GM19372 (cell line): Measurements from ENCODE around the gene MLST8.
"Not testable (repeated sequence)": the region's sequence is repeated elsewhere in the genome, so short reads cannot be mapped to it uniquely, and the experiment has no call there.

ENCODE experiments used
- ATAC-seq: cut with Tn5 transposase; IDR thresholded peaks from one replicate; pipeline ENCODE4 v1.9.1; 2021; ENCODE audit warnings: mild to moderate bottlenecking, low read depth, moderate library complexity; ENCODE audit not compliant: unreplicated experiment

The MLST8 gene

DNA sequence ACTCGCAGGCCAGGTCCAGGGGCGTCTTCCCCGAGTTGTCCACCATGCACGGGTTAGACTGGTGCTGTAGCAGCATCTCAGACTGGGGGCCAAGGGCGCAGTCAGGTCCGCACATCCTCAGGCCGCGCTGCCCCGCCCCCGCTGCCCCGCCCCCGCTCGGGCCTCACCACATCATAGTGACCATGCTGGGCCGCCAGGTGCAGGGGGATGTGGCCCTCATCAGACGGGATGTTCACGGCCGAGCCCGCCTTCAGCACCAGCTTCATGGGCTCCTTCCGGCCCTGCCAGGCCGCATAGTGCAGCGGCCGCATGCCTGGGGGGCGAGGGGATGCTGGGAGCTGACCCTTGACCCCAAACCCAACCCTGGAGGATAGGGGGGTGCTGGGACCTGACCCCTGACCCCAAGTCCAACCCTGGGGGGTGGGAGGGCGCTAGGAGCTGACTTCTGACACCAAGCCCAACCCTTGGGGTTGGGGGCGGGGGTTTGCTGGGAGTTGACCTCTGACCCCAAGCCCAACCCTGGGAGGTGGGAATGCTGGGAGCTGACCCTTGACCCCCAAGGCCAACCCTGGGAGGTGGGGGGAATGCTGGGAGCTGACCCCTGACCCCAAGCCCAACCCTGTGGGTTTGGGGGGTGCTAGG lies 15.9 kb upstream of the MLST8 start:
- no peak for ATAC-seq

- no peak for ATAC-seq
These were observed 15.1 kb upstream of the MLST8 start for GRCh38 chr16:2190002-2190658.

DNA sequence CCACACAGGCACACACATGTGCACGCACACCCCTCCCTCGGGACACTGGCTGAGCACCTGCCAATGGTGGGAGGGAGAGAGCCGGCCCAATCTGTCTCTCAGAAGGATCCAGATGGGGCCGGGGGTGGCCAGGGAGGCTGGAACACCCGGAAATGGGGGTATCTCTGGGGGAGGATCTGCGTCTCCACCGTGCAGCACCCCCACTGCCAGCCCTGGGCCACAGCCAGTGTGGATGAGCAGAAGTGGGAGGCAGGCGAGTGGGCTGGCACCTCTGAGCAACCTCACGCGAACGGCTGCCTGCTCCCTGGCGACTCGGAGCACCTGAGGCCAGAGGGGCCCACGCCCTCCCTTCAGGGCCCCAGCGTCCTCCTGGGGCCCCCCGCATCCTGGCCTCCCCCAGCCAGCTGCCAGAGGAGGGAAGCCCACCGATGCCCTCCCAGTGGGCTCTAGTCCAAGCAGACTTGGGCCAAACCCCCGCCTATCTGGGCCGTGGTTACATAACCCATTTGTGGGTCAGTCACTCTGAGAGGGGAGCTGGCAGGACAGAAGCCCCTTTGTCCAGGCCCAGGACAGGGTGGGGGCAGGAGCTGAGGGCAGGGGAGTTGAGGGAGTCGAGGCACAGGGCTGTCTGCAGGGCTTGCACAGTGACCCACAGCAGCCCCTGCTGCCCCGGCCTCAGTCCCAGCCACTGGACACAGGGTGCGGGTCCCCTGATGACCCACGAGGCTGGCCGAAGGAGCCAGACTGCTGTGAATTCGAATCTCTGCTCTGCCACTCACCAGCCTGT lies 14.4 kb upstream of the MLST8 start:
- ATAC-seq: no peak

DNA sequence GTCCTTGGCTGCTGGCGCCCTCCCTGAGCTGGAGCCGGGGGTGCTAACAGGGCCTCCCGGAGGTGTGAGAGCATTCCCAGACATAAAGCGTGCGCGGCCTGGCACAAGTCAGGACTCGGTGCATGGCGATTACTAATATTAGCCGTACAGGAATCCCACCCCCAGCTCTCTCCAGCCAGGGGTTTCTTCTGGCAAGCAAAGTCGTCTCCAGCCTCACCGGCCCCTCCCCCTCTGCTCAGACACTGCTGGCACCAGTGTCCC lies 13.9 kb upstream of the MLST8 start:
- no peak for ATAC-seq

DNA sequence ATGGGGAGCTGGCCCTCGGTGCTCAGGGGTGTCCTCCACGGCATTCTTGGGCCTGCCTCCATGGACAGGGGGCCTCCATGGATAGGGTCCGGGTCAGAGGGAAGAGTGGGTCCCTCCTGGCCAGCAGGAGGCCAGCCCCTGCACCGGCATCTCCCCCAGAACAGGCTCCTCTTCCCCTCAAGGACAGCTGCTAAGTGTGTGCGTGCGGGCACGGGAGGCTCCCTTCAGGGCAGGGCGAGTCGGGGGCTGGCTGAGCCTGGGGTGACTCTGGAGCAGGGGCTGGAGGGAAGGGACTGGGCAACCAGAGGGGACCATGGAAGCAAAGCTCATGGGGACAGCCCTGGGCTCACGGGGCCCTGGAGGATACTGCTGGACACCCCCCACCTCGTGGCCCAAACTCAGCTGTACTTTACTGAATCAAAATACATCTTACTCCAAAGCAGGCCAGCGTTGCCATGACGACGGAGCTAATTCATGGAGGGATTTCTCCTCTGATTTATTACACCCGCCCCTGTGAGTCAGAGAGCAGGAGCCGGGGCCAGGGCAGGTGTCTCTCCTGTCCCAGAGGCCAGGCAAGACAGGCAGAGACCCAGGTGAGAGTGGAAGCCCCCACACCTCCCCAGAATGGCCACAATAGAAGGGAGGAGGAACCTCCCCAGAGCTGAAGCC lies 11.0 kb upstream of the MLST8 start:
- no peak for ATAC-seq

GRCh38 chr16:2194852-2195321 lies 10.4 kb upstream of the MLST8 start:
- ATAC-seq: no peak

DNA sequence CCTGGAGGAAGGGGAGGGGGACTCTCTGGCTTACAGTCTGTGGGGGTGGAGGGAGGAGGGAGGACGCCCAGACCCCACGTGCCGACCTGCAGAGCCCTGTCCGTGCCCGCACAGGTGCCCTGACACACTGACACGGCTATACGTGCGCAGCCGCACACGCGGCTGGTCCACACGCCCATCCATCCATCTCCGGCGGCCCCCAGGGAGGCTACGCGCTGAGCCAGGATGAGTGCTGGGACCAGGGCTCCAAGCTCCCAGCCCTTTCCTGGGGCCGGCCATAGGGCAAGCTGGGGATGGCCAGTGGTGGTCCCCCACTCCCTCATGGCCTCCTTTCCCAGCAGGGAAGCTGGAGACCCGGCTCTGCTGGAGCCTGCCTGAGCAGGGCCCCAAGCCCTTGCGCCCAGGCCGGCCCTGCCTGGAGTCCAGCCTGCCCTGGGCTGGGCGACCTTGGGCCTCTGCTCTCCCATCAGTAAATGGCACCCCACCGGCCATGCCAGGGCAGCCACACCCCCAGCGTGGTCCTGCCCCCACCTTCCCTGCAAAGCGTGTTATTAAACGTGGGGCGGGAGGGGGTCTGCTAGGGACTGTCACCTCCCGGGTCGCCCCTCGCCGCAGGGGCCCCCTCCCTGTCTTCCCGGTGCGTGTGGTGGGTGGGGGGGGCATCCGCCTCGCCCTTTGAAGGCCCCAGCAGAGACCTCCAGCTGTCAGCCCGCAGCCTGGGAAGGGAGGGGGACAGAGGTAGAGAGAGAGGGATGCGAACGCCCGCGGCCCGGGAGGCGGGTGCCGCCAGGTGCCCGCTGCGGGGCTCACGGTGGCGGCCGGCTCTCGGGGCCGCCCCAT lies 9.7 kb upstream of the MLST8 start:
- ATAC-seq: no peak

DNA sequence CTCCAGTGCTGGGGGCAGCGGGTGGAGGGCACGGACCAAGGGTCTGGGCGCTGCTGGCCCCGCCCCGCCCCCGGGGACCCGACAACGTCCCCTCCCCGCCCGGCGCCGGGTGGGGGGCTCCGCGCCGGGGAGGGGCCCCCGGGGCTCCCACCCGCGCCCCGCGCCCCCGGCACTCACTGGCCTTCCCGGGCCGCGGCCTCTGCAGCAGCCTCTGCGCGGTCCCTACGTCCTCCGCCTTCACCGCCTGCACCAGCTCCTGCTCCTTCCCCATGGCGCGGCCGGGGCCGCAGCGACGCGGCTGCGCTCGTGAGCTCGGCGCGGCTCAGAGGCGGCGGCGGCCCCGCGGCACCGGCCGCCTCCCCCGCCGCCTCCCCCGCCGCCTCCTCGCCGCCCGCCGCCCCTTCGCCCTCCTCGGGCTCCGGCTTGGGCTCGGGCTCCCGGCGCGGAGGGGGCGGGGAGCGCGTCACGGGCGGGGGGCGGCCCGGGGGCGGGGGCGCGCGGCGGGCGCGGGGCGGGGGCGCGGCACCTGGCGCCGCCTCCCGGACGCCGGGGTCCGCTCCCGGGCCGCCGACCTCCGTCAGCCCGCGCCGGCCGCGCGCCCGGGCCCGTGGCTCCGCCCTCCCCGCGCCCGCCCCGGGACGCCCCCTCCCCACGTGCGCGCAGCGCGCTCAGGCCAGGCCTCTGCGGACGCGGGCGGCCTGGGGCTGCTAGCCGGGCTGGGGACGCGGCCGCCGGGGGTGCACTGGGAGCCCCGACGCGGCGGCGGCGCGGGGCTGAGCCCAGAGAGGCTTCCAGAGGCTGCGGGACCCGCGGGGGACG lies 8.9 kb upstream of the MLST8 start, which contains the start of gene CASKIN1:
Gene CASKIN1 (minus strand): TSS at position 444 of the 819 bp plus-strand sequence. CDS start 173 bp downstream, at position 271.
- ATAC-seq: no peak

DNA sequence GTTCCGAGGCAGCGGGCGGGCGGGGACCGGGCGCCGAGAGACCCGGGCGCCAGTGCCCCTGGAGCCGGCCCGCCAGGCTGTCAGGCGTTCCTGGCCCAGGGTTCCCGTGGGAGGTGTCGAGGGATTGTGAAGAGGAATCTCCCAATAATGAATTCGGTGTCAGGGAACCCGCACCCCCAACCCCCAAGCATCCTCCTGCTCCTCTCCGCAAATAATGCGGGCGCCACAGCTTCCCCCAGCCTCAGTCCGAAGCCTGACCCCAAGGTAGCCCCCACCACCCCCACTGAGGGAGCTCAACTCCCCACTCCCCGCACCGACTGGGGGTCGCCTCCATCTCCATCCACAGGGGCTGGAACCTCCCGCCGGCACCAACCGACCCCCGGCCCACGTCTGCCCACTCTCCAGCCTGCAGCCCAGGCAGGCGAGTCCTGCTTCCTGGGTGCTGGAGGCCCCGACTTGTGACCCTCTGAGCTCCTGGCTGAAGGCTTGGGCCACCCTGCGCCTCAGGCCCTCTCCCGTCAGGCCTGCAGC lies 8.2 kb upstream of the MLST8 start:
- no peak for ATAC-seq

DNA sequence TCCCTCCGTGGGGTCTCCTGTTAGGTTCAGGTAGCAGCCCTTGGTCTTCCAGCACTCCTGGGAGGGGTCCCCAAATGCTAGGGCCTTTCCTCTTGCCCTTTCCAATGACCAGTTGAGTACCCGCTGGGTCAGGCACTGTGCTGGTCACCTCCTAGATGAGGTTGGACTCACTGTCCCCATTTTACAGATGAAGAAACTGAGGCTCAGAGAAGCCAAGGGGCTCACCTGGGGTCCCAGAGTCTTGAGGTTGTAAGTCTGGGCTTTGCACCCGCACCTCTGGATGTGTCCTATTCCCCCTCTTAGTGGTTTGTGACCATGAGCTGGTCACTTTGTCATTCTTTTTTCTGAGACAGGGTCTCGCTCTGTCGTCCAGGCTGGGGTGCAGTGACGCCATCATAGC lies 7.5 kb upstream of the MLST8 start:
- no peak for ATAC-seq

GRCh38 chr16:2198283-2198682 lies 7.0 kb upstream of the MLST8 start:
- ATAC-seq: no peak

- no peak for ATAC-seq
These were observed 6.2 kb upstream of the MLST8 start for GRCh38 chr16:2199095-2199494.

DNA sequence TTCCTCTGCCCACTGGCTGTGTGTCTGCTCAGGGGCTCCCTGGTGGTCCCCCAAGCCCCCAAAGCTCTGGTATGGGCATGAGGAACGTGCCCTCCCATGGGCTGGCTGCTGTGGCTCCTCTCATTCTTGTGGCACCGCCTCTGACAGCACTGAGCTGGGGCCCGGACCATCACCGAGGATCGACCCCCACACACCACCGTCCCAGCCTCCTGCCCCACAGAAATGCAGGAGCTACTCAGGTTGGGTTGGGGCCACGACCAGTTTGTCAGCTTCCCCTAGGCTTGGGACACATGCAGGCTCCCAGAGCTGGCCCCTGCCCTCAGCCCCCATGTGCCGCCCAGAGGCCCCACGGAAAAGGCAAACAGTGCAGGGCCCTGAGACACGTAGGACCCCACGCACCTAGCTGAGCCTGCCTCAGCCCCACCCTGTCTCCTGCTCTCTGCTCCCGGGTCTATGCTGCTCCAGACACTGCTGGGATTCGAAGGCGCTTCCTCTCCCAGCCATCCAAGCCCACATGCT lies 5.6 kb upstream of the MLST8 start:
- no peak for ATAC-seq

DNA sequence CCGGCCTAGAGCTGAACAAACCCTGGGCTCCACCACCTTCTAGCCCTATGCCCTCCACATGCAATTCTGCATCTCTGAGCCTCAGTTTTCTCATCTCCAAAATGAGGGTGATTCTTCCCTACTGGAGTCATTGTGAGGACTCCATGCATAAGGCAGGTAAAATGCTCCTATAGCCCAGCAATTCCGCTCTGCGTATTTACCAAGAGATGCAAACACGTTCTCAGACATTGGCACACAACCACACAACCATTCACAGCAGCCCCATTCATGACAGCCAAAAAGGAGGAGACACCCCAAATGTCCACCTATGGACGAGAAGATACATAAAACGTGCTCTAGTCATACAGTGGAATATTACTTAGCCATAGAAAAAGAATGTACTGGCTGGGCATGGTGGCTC lies 4.9 kb upstream of the MLST8 start:
- ATAC-seq: no peak

DNA sequence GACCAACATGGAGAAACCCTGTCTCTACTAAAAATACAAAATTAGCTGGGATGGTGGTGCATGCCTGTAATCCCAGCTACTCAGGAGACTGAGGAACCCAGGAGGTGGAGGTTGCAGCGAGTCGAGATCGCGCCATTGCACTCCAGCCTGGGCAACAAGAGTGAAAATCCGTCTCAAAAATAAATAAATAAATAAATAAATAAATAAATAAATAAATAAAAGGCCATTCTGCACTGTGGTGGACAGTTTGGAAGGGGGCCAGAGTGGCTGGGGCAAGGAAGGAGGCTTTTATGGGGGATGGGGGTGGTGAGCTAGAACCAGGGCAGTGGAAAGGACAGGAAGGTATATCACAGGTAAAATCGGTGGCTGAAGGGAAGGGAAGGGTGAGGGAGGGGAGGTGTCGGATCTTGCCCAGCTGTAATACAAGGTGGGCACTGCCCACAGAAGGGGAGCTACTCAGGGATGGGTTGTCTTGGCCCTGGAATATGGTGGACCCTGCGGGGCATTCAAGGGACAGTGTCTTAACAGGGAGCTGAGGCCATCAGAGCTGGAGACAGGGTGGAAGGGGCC lies 2.0 kb upstream of the MLST8 start:
- not testable (repeated sequence) for ATAC-seq

DNA sequence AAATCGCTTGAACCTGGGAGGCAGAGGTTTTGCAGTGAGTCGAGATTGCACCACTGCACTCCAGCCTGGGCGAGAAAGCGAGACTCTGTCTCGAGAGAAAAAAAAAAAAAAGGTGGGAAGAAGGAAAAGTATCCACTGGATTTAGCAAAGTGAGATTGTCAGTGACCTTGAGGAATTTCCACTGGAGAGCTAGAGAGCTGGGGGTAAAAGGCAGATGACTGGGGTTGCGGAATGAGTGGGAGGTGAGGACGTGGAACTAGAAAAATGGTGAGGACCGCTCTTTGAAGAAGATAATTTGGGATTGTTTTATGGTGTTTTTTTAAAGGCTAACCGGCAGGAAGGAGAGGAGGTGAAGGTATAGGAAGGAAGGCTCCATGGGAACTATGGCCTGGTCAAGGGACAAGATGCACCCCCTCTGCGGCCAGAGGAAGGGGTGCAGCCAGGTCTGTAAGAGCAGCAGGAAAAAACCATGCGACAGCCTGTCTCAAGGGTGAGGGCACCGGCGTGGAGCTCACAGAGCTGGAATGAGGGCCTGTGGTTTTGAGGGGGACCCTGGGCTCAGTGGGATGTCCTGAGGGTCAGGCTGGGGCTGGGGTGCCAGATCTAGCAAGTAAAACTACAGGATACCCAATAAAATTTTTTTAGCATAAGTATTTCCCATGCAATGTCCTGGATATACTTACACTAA lies 694 bp upstream of the MLST8 start:
- ATAC-seq: no peak

DNA sequence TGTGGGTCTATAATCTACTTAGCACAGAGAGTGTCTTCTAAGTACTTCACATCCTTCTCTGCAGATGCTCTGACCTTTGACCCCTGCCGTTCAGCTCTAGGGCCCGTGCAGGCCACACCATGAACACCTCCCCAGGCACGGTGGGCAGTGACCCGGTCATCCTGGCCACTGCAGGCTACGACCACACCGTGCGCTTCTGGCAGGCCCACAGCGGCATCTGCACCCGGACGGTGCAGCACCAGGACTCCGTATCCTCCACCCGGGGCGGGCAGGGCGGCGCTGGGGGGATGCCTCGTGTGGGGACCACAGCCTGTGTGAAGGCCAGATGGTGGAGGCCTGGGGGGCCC lies 686 bp downstream of the MLST8 start:
- ATAC-seq: peak; percentile 6

DNA sequence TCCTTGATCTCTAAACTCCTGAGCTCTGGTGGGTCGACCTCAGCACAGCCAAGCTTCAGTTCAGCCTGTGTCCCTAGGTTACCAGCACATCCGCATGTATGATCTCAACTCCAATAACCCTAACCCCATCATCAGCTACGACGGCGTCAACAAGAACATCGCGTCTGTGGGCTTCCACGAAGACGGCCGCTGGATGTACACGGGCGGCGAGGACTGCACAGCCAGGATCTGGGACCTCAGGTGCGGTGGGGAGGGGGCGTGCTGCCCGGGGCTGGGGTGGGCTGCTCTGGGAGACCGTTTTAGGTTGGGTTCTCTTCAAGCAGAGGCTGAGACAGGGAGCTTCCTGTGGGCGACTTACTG lies 1.1 kb downstream of the MLST8 start:
- no peak for ATAC-seq
